ENCODE data around the gene SUCO. TPM values are rescaled to one million over a fixed set of nuclear protein-coding genes. Genes with fewer than 3 reads are reported as not detected.
A peak's percentile ranks its signal among the peaks of the same experiment; 100 is the strongest.

Gene SUCO
- total RNA-seq, 1 experiment from 2014 or later, result 22.6 TPM

DNA sequence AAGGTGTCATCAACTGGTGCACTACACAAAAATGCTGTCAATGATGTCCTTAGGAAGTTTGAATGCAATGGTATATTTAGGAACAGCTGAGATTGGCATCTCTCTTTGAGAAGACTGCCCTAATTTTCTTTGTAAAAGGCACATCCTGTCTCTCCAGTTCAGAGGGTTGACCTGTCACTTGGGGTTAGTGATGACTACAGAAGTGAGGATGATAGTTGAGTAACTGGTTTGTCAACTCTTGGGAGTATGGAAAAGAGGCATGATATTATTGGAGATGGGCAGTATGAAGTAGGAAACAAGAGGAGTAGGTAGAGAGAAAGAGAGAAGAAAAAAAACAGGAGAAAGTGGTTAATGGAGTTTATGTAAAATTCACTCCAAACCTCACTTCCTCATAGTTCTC is 48.7 kb upstream of the SUCO start:
- Histone ChIP-seq H3K4me2 (ENCODE audit: low read length) (peak overlapping the region; percentile 40), H3K4me1 (ENCODE audit: control insufficient read depth in 1 of 2, insufficient read depth in 2 of 2, low read length in 2 of 2) (peaks cover 13 to 20% of the 10 kb centered on the region in 2 experiments; a peak in 3 of 4 replicates), H2AFZ (ENCODE audit: low read depth, low read length, poor library complexity, severe bottlenecking) (peak overlapping the region; percentile 7), H3K36me3 (ENCODE audit: control insufficient read depth in 1 of 2, insufficient read depth in 2 of 2, low read length in 2 of 2) (no peaks in the 10 kb centered on the region), H3K4me3 (replicated peaks in 1 of 2; ENCODE audit: low read depth in 1 of 2, low read length in 2 of 2) (no peak overlapping the region), H3K27me3 (ENCODE audit: insufficient read depth, low read length) (no peaks in the 10 kb centered on the region), H3K9me2 (ENCODE audit: insufficient read depth) (no peaks in the 10 kb centered on the region), H3K27ac (ENCODE audit: low read depth, low read length) (no peak overlapping the region), H3K9me3 (ENCODE audit: control insufficient read depth in 1 of 2, insufficient read depth in 1 of 2, low read depth in 1 of 2, low read length in 2 of 2) (no peaks in the 10 kb centered on the region), H3K9ac (ENCODE audit: low read length) (no peak overlapping the region), H3K79me2 (ENCODE audit: insufficient read depth, low read length) (no peaks in the 10 kb centered on the region), H4K20me1 (ENCODE audit: insufficient read depth) (no peaks in the 10 kb centered on the region)
- ATAC-seq, result no peak
- intact Hi-C loops (cut with micrococcal nuclease), result no loop called here
- TF ChIP-seq, protein P1, sequence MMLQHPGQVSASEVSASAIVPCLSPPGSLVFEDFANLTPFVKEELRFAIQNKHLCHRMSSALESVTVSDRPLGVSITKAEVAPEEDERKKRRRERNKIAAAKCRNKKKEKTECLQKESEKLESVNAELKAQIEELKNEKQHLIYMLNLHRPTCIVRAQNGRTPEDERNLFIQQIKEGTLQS (IDR thresholded peaks at IDR 0.05), result no peak
- TF ChIP-seq SP1 (IDR thresholded peaks at IDR 0.05; ENCODE audit: low read depth), result 0 out of 2 replicates have a peak, but pooled peaks have one; percentile 22
- ChIA-PET RAD21 (ENCODE audit: low non-redundant PET in 1 of 2, low total read pairs in 2 of 2, uncharacterized antibody in 2 of 2, unreplicated experiment in 2 of 2) (no interaction called here), CTCF (no interaction called here), POLR2A (no interaction called here)
- BruUV-seq (replicated peaks), result no TSS peak
- DNase-seq (ENCODE audit: low read depth, low spot score), result no peak

DNA sequence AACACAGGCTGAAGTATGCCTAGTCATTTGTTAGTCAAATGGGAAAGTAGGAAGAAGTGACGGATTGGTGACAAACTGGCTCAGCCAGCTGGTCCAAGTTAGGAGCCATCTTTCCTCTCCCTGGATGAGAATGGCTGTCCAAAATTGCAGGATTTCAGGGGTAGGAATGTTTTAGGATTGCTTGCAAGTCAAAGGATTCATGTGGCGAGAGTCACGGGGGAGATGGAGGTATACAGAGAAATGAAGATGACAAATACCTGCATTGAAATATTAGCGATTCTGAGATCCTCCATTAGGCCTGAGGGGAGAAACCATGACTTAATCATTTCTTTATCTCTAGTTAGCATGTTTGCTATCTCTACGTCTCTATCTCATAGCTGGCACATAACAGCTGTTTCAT is 47.3 kb upstream of the SUCO start:
- no peaks in the 10 kb centered on the region for H3K79me2 ChIP-seq (ENCODE audit: insufficient read depth, low read length)
- CTCF ChIA-PET, result no interaction called here
- H3K27me3 ChIP-seq (ENCODE audit: insufficient read depth, low read length), result no peaks in the 10 kb centered on the region
- ATAC-seq (no peak), DNase-seq (ENCODE audit: low read depth, low spot score) (no peak)
- H3K9me2 ChIP-seq (ENCODE audit: insufficient read depth), result no peaks in the 10 kb centered on the region
- no peak overlapping the region for H3K9ac ChIP-seq (ENCODE audit: low read length)
- H3K4me2 ChIP-seq (ENCODE audit: low read length), result no peak overlapping the region
- TF ChIP-seq ZNF274 (IDR thresholded peaks at IDR 0.05; ENCODE audit: low read depth, low read length) (no peak), CEBPB (IDR thresholded peaks at IDR 0.05; ENCODE audit: low read depth) (no peak), EZH2phosphoT487 (IDR thresholded peaks at IDR 0.05; ENCODE audit: borderline replicate concordance) (no peak), POLR2A (IDR thresholded peaks at IDR 0.05; ENCODE audit: borderline replicate concordance, extremely low read depth, insufficient read depth, insufficient read length) (no peak), RAD21 (IDR thresholded peaks at IDR 0.05; ENCODE audit: low read depth) (no peak), CBX3 (IDR thresholded peaks at IDR 0.05; ENCODE audit: low read depth) (no peak)
- TF ChIP-seq, protein P2, sequence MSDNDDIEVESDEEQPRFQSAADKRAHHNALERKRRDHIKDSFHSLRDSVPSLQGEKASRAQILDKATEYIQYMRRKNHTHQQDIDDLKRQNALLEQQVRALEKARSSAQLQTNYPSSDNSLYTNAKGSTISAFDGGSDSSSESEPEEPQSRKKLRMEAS (IDR thresholded peaks at IDR 0.05), result no peak
- TF ChIP-seq, protein P3, sequence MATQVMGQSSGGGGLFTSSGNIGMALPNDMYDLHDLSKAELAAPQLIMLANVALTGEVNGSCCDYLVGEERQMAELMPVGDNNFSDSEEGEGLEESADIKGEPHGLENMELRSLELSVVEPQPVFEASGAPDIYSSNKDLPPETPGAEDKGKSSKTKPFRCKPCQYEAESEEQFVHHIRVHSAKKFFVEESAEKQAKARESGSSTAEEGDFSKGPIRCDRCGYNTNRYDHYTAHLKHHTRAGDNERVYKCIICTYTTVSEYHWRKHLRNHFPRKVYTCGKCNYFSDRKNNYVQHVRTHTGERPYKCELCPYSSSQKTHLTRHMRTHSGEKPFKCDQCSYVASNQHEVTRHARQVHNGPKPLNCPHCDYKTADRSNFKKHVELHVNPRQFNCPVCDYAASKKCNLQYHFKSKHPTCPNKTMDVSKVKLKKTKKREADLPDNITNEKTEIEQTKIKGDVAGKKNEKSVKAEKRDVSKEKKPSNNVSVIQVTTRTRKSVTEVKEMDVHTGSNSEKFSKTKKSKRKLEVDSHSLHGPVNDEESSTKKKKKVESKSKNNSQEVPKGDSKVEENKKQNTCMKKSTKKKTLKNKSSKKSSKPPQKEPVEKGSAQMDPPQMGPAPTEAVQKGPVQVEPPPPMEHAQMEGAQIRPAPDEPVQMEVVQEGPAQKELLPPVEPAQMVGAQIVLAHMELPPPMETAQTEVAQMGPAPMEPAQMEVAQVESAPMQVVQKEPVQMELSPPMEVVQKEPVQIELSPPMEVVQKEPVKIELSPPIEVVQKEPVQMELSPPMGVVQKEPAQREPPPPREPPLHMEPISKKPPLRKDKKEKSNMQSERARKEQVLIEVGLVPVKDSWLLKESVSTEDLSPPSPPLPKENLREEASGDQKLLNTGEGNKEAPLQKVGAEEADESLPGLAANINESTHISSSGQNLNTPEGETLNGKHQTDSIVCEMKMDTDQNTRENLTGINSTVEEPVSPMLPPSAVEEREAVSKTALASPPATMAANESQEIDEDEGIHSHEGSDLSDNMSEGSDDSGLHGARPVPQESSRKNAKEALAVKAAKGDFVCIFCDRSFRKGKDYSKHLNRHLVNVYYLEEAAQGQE (IDR thresholded peaks at IDR 0.05; ENCODE audit: low read depth), result no peak
- no peaks in the 10 kb centered on the region for H3K36me3 ChIP-seq (ENCODE audit: control insufficient read depth in 1 of 2, insufficient read depth in 2 of 2, low read length in 2 of 2)
- no peak overlapping the region for H3K27ac ChIP-seq (ENCODE audit: low read depth, low read length)
- intact Hi-C loops (cut with micrococcal nuclease), result no loop called here
- H2AFZ ChIP-seq (ENCODE audit: low read depth, low read length, poor library complexity, severe bottlenecking), result no peak overlapping the region
- no peaks in the 10 kb centered on the region for H4K20me1 ChIP-seq (ENCODE audit: insufficient read depth)
- BruUV-seq (replicated peaks), result no TSS peak
- H3K4me3 ChIP-seq (replicated peaks in 1 of 2; ENCODE audit: low read depth in 1 of 2, low read length in 2 of 2), result no peak overlapping the region
- POLR2A ChIA-PET, result no interaction called here
- peaks cover 5 to 14% of the 10 kb centered on the region in 2 experiments; a peak in 3 of 4 replicates for H3K4me1 ChIP-seq (ENCODE audit: control insufficient read depth in 1 of 2, insufficient read depth in 2 of 2, low read length in 2 of 2)
- no peaks in the 10 kb centered on the region for H3K9me3 ChIP-seq (ENCODE audit: control insufficient read depth in 1 of 2, insufficient read depth in 1 of 2, low read depth in 1 of 2, low read length in 2 of 2)
- RAD21 ChIA-PET (ENCODE audit: low non-redundant PET in 1 of 2, low total read pairs in 2 of 2, uncharacterized antibody in 2 of 2, unreplicated experiment in 2 of 2), result interaction anchor here in 1 of 2 experiments (0.7 kb wide), 1 partner anchor 36 kb away, joined by 3 read pairs; no protein-coding TSS in a partner anchor

Measured in HCT116 (cell line).